Sigmoid colon (tissue), 7 donors: ENCODE data around the gene UBAP1L. TPM values are rescaled to one million over a fixed set of nuclear protein-coding genes. Genes with fewer than 3 reads are reported as not detected.

ENCODE experiments used
- DNase-seq: peaks from one replicate; pipeline ENCODE4 v3.0.0-alpha.2; 2019
- H3K27ac ChIP-seq, 4 donors: fragments of 200-600 bp; sonication (generic); one replicate each; pipeline ENCODE4 v1.5.1; 2016 to 2019; ENCODE audit warnings: mild to moderate bottlenecking in 1 of 4
- H3K27me3 ChIP-seq, 3 donors: fragments of 200-600 bp; sonication (generic); one replicate each; pipeline ENCODE4 v1.5.1; 2019; ENCODE audit warnings: mild to moderate bottlenecking in 1 of 3
- H3K36me3 ChIP-seq, 4 donors: fragments of 200-600 bp; sonication (generic); one replicate each; pipeline ENCODE4 v1.5.1; 2016 to 2019
- H3K4me1 ChIP-seq, 4 donors: fragments of 200-600 bp; sonication (generic); one replicate each; pipeline ENCODE4 v1.5.1; 2017 to 2019
- H3K4me3 ChIP-seq, 4 donors: fragments of 200-600 bp; sonication (generic); one replicate each; pipeline ENCODE4 v1.5.1; 2017 to 2019; ENCODE audit warnings: mild to moderate bottlenecking in 2 of 4, moderate library complexity in 1 of 4
- H3K9me3 ChIP-seq, 4 donors: fragments of 200-600 bp in 3 of 4; sonication (generic) in 3 of 4; one replicate each; pipeline versions ENCODE4 v1.5.1 to v1.6.1; 2013 to 2019
- EP300 ChIP-seq, 4 donors: sonication (generic); formaldehyde crosslinking; IDR thresholded peaks; one replicate each; pipeline ENCODE4 v1.6.1; 2017; ENCODE audit warnings: antibody characterized with exemption in 4 of 4
- POLR2A ChIP-seq, 2 donors: fragments of 450-650 bp; IDR thresholded peaks; one replicate each; pipeline ENCODE4 v1.6.1; 2016; ENCODE audit warnings: antibody characterized with exemption in 2 of 2, mild to moderate bottlenecking in 2 of 2, moderate library complexity in 2 of 2
- POLR2AphosphoS5 ChIP-seq, 4 donors: sonication (generic); formaldehyde crosslinking; IDR thresholded peaks; one replicate each; pipeline ENCODE4 v1.6.1; 2017; ENCODE audit warnings: antibody characterized with exemption in 4 of 4
- WGBS, 2 donors: extraction: QIAGEN DNeasy Blood & Tissue Kit; methylation state at CpG; one replicate each; pipeline ENCODE4 v1.1.7; 2013; 5-methylcytosine and 5-hydroxymethylcytosine counted together
- intact Hi-C: fragments of 100-400 bp; cut with DNase I; formaldehyde crosslinking; loops from one replicate; pipeline ENCODE4 v1.15.1; 2023
- polyA plus RNA-seq, 3 donors: library from polyadenylated mRNA; stranded (reverse); fragments of 200-250 nt; gene quantifications; one replicate each; pipeline ENCODE4 v1.2.3, GENCODE V29; 2013
- total RNA-seq, 4 donors: library from RNA; depleted of rRNA; stranded (reverse); fragments of >200 nt; gene quantifications; one replicate each; pipeline ENCODE4 v1.1.0, GENCODE V29; 2016
- TF ChIP-seq, protein P1 (sequence below), 4 experiments: fragments of 450-650 bp in 3 of 4; fragments of 200-600 bp in 1 of 4; IDR thresholded peaks; one replicate each; pipeline ENCODE4 v1.5.1; 2016 to 2019; ENCODE audit warnings: antibody characterized with exemption in 4 of 4, mild to moderate bottlenecking in 3 of 4, moderate library complexity in 2 of 4
- donor health status: healthy with polysubstance abuse.
- donor health status: Bipolar disorder and iron deficiency.
- donor health status: healthy.

Gene UBAP1L
- 1 to 10 TPM; 3.5 to 5.7 (median 5.1) TPM for total RNA-seq
- polyA plus RNA-seq: 1 to 10 TPM in 1 of 3 donors, under 1 TPM in 1, not detected in 1; 0.23 to 2.0 TPM

DNA sequence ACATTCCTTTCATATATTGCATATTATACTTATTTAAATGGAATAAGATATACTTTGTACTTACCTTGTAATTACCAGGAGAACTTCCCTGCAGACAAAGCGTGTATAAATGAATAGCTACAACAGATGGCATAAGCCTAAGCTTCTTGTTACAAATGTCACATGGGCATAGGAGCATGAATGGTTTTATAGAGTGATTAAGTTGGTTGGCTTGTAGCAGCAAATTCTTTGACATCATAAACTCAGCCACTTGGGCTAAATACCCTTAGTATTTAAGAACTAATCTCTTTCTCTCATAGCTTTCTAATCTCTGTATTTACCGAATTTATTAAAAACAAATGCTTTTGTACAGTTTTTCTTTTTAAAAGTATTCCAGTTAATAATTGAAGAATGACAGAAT is at the start of gene UBAP1L:
UBAP1L (minus strand) TSS at position 115 of the 400 bp plus-strand sequence. CDS start 8,985 bp downstream, outside the sequence.
- TF ChIP-seq POLR2AphosphoS5 (IDR thresholded peaks at IDR 0.05) (no peak), EP300 (IDR thresholded peaks at IDR 0.05) (no peak), POLR2A (IDR thresholded peaks at IDR 0.05) (no peak)
- TF ChIP-seq, protein P1, sequence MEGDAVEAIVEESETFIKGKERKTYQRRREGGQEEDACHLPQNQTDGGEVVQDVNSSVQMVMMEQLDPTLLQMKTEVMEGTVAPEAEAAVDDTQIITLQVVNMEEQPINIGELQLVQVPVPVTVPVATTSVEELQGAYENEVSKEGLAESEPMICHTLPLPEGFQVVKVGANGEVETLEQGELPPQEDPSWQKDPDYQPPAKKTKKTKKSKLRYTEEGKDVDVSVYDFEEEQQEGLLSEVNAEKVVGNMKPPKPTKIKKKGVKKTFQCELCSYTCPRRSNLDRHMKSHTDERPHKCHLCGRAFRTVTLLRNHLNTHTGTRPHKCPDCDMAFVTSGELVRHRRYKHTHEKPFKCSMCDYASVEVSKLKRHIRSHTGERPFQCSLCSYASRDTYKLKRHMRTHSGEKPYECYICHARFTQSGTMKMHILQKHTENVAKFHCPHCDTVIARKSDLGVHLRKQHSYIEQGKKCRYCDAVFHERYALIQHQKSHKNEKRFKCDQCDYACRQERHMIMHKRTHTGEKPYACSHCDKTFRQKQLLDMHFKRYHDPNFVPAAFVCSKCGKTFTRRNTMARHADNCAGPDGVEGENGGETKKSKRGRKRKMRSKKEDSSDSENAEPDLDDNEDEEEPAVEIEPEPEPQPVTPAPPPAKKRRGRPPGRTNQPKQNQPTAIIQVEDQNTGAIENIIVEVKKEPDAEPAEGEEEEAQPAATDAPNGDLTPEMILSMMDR (IDR thresholded peaks at IDR 0.05): no peak
- no peaks in the 10 kb centered on the region for H3K4me1 ChIP-seq
- no peak within 1 kb of the TSS for H3K27ac ChIP-seq
- H3K36me3 ChIP-seq: peaks cover 19 to 83% (median 30%) of the 10 kb centered on the region in 4 donors
- no peak for DNase-seq
- no peaks in the 10 kb centered on the region for H3K9me3 ChIP-seq
- no peak within 1 kb of the TSS for H3K4me3 ChIP-seq
- WGBS, 2 donors: 83 to 87% methylated on average over 2 of the region's 2 CpGs
- no peaks in the 10 kb centered on the region for H3K27me3 ChIP-seq
- intact Hi-C loops: no loop called here

DNA sequence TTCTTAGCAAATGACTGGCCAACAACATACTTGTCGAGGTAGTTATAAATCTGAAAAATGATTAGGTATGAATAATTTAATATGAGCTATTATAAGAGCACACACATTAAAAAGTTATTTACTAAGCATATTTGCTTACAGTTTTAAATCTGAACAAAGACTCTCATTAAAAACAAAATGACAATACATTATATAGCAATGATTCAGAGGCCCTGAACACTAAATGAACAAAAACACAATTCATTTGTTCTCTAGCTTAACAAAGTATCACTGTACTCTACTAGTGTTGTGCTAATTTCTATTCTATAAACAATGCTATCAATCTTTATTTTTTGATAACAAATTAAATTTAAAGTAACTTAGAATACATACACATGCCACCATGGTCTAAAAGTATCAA is 49.1 kb upstream of the UBAP1L start:
- TF ChIP-seq EP300 (IDR thresholded peaks at IDR 0.05): no peak
- TF ChIP-seq POLR2A (IDR thresholded peaks at IDR 0.05): no peak
- TF ChIP-seq, protein P1 (IDR thresholded peaks at IDR 0.05): no peak
- no peak for TF ChIP-seq POLR2AphosphoS5 (IDR thresholded peaks at IDR 0.05)
- H3K27me3 ChIP-seq: no peaks in the 10 kb centered on the region
- peaks cover 6 to 78% (median 18%) of the 10 kb centered on the region in 4 donors for H3K36me3 ChIP-seq
- H3K9me3 ChIP-seq: no peaks in the 10 kb centered on the region
- WGBS, 2 donors: 82 to 86% methylated on average over 1 of the region's 1 CpG
- peaks cover 0 to 22% (median 6%) of the 10 kb centered on the region in 4 donors for H3K4me1 ChIP-seq
- H3K4me3 ChIP-seq: no peak overlapping the region
- intact Hi-C loops: no loop called here
- no peak for DNase-seq
- no peak overlapping the region for H3K27ac ChIP-seq

DNA sequence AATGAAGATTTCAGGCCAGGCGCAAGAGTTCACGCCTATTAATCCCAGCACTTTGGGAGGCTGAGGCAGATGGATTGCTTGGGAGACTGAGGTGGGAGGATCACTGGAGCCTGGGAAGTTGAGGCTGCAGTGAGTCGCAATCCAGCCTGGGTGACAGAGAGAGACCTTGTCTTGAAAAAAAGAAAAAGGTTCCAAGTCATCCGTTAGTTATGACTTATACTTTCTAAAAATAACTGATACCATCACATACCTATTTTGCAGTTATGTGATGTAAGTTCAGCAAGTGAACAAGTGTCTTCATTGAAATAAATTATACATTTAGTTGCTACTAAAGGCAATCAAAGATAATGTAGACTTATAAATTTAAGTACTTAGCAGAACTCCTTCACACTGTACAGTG is 48.0 kb upstream of the UBAP1L start:
- intact Hi-C loops: no loop called here
- 88 to 90% methylated on average over 4 of the region's 4 CpGs for WGBS, 2 donors
- DNase-seq: no peak
- TF ChIP-seq EP300 (IDR thresholded peaks at IDR 0.05) (no peak), POLR2AphosphoS5 (IDR thresholded peaks at IDR 0.05) (no peak), POLR2A (IDR thresholded peaks at IDR 0.05) (no peak)
- TF ChIP-seq, protein P1 (IDR thresholded peaks at IDR 0.05): no peak
- H3K4me1 ChIP-seq: peaks cover 0 to 22% (median 6%) of the 10 kb centered on the region in 4 donors
- H3K36me3 ChIP-seq: peaks cover 6 to 81% (median 23%) of the 10 kb centered on the region in 4 donors
- H3K9me3 ChIP-seq: no peaks in the 10 kb centered on the region
- H3K27me3 ChIP-seq: no peaks in the 10 kb centered on the region
- no peak overlapping the region for H3K27ac ChIP-seq
- no peak overlapping the region for H3K4me3 ChIP-seq

DNA sequence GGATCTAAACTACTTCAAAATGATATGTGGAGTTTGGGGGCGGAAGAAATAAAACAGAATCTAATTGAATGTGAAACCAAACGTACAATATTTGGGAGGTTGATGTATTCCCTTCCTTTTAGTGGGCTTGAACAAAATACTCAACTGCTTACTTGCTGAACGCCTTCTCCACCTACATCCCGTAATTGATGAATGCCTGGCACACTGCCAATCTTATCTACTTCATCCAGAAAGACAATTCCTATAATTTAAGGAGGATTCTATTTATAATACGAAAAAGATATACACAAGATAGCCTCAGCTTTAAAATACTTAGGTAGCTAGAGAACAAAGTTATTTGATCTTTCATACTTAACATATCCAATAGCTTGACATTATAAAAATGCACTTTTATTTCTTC is 41.7 kb upstream of the UBAP1L start:
- Histone ChIP-seq H3K27me3 (no peaks in the 10 kb centered on the region), H3K9me3 (no peaks in the 10 kb centered on the region), H3K4me1 (no peaks in the 10 kb centered on the region), H3K4me3 (no peak overlapping the region), H3K27ac (no peak overlapping the region), H3K36me3 (peaks cover 20 to 91% (median 60%) of the 10 kb centered on the region in 4 donors)
- TF ChIP-seq POLR2AphosphoS5 (IDR thresholded peaks at IDR 0.05) (no peak), EP300 (IDR thresholded peaks at IDR 0.05) (no peak), POLR2A (IDR thresholded peaks at IDR 0.05) (no peak)
- TF ChIP-seq, protein P1 (IDR thresholded peaks at IDR 0.05): no peak
- no peak for DNase-seq
- 72 to 79% methylated on average over 5 of the region's 5 CpGs for WGBS, 2 donors
- intact Hi-C loops: no loop called here

DNA sequence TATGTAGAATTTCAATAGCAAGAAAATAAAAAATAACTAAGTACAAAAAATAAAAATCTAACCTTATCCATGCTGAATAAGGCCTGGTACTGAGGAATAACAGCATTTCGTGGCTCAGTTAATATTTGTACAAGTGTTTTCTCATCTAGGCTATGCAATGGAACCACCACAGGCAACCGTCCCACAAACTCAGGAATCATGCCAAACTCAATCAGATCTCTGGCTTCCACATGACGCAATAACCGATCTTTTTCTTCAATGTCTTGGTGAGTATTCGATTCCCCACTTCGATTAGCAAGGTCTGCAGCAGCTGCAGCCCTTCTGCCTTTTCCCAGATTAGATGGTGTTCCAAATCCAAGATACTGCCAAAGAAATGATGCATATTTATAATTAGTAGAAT is 39.7 kb upstream of the UBAP1L start:
- WGBS, 2 donors: 93 to 95% methylated on average over 6 of the region's 6 CpGs
- Histone ChIP-seq H3K27ac (no peak overlapping the region), H3K4me3 (no peak overlapping the region), H3K36me3 (peaks cover 20 to 93% (median 66%) of the 10 kb centered on the region in 4 donors), H3K4me1 (no peaks in the 10 kb centered on the region), H3K9me3 (no peaks in the 10 kb centered on the region), H3K27me3 (no peaks in the 10 kb centered on the region)
- no peak for TF ChIP-seq POLR2AphosphoS5 (IDR thresholded peaks at IDR 0.05)
- TF ChIP-seq, protein P1 (IDR thresholded peaks at IDR 0.05): no peak
- no peak for TF ChIP-seq EP300 (IDR thresholded peaks at IDR 0.05)
- TF ChIP-seq POLR2A (IDR thresholded peaks at IDR 0.05): no peak
- DNase-seq: no peak
- intact Hi-C loops: no loop called here
